NCI-H2029 treated with DMSO at 0.1 percent for 48 hours (cell line): ENCODE data around the gene COX4I1.
"Not testable (repeated sequence)": the region's sequence is repeated elsewhere in the genome, so short reads cannot be mapped to it uniquely, and the experiment has no call there.

Source experiments
- DNase-seq: peaks from one replicate; lab custom pipeline; 2025; lab: John Stamatoyannopoulos, UW

COX4I1 gene

GRCh38 chr16:85824161-85825135, 25.0 kb downstream of the COX4I1 start:
- no peak for DNase-seq

- DNase-seq: no peak
Measured at GRCh38 chr16:85825326-85825725, 25.8 kb downstream of the COX4I1 start.

GRCh38 chr16:85826686-85827247, 27.3 kb downstream of the COX4I1 start:
- DNase-seq: no peak

GRCh38 chr16:85828166-85828565, 28.7 kb downstream of the COX4I1 start:
- DNase-seq: no peak

- DNase-seq: no peak
Measured at GRCh38 chr16:85829171-85829719, 29.8 kb downstream of the COX4I1 start.

GRCh38 chr16:85829751-85830445, 30.4 kb downstream of the COX4I1 start:
- DNase-seq: no peak

- DNase-seq: no peak
Measured at GRCh38 chr16:85830821-85831220, 31.3 kb downstream of the COX4I1 start.

- DNase-seq: no peak
Measured at GRCh38 chr16:85832570-85833218, 33.2 kb downstream of the COX4I1 start.

- no peak for DNase-seq
Measured at GRCh38 chr16:85833219-85833920, 33.9 kb downstream of the COX4I1 start.

- DNase-seq: no peak
Measured at GRCh38 chr16:85834741-85835140, 35.2 kb downstream of the COX4I1 start.

GRCh38 chr16:85835227-85835751, 35.8 kb downstream of the COX4I1 start:
- no peak for DNase-seq

- no peak for DNase-seq
Measured at GRCh38 chr16:85835956-85836705, 36.6 kb downstream of the COX4I1 start.

GRCh38 chr16:85836706-85837582, 37.4 kb downstream of the COX4I1 start:
- DNase-seq: no peak

- not testable (repeated sequence) for DNase-seq
Measured at GRCh38 chr16:85837654-85838053, 38.2 kb downstream of the COX4I1 start.

GRCh38 chr16:85838381-85838780, 38.9 kb downstream of the COX4I1 start:
- DNase-seq: no peak

GRCh38 chr16:85838876-85839585, 39.5 kb downstream of the COX4I1 start:
- no peak for DNase-seq

GRCh38 chr16:85839681-85840240, 40.3 kb downstream of the COX4I1 start:
- no peak for DNase-seq

- no peak for DNase-seq
Measured at GRCh38 chr16:85840395-85840794, 40.9 kb downstream of the COX4I1 start.
